CD4-positive, alpha-beta T cell treated with Interleukin-17A for 4 hours (primary cell): ENCODE results near the gene ZIC3.

ENCODE experiments used
- DNase-seq: peaks from one replicate; pipeline ENCODE4 v3.0.0-alpha.2; 2020; ENCODE audit warnings: mixed read lengths

The ZIC3 gene

GRCh38 chrX:137574102-137574783 lies 8.3 kb downstream of the ZIC3 start:
- DNase-seq: no peak

- DNase-seq: no peak
Measured at GRCh38 chrX:137574784-137575293, 8.9 kb downstream of the ZIC3 start.

GRCh38 chrX:137575596-137576255 lies 9.8 kb downstream of the ZIC3 start:
- DNase-seq: no peak

GRCh38 chrX:137587151-137587550 lies 21.2 kb downstream of the ZIC3 start:
- DNase-seq: no peak

- no peak for DNase-seq
Measured at GRCh38 chrX:137600769-137601168, 34.8 kb downstream of the ZIC3 start.
